Duodenal mucosa (tissue), 2 donors: ENCODE data around the gene DMKN.

Experiments used
- H3K27ac ChIP-seq: one replicate; pipeline ENCODE4 v1.7.0; 2013; ENCODE audit warnings: low read depth, low read length
- H3K27me3 ChIP-seq, 2 donors: one replicate each; pipeline ENCODE4 v1.7.0; 2013; ENCODE audit warnings: low read length in 2 of 2, control low read depth in 1 of 2; ENCODE audit not compliant: insufficient read depth in 2 of 2, control insufficient read depth in 1 of 2
- H3K36me3 ChIP-seq, 2 donors: one replicate each; pipeline ENCODE4 v1.7.0; 2013; ENCODE audit warnings: low read length in 2 of 2, control low read depth in 1 of 2; ENCODE audit not compliant: insufficient read depth in 2 of 2, control insufficient read depth in 1 of 2
- H3K4me1 ChIP-seq, 2 donors: one replicate each; pipeline ENCODE4 v1.7.0; 2013; ENCODE audit warnings: low read length in 2 of 2, control low read depth in 1 of 2; ENCODE audit not compliant: insufficient read depth in 2 of 2, control insufficient read depth in 1 of 2
- H3K4me3 ChIP-seq, 2 donors: one replicate each; pipeline ENCODE4 v1.7.0; 2013; ENCODE audit warnings: low read length in 2 of 2, low read depth in 1 of 2
- H3K9ac ChIP-seq, 2 donors: one replicate each; pipeline ENCODE4 v1.7.0; 2013; ENCODE audit warnings: low read length in 2 of 2, low read depth in 1 of 2
- H3K9me3 ChIP-seq, 2 donors: one replicate each; pipeline ENCODE4 v1.7.0; 2013; ENCODE audit warnings: low read length in 2 of 2, control low read depth in 1 of 2; ENCODE audit not compliant: control insufficient read depth in 1 of 2

Gene DMKN

DNA sequence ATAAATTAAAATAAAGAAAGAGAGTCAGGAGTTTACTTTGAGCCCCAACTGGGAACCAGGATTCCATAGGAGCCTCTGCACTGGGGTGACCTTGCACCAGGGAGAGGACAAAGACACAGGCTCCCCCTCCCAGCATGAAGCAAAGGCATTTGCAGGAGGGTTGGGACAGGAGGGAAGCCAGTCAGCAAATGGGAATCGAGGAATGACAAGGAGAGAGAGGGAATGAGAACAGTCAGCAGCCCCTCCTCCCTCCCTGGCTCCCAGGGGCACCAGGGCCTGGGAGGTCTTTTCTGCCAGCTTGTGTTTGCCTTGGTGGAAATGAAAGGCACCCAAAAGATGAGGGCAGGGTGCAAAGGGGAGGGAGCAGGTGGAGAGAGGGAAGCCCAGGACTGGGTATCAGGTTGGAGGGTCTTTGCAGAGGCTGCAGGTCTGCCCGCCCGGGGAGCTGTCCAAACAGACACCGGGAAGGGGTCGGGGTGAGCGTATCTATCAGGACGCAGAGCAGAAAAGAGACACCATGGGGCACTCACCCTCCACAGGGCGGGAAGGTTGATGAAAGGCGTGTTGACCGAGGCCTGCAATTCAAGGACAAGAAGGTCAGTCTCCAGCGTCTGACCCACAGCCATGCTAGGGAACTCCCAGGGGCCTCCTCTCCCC, 10.9 kb upstream of the DMKN start:
- Histone ChIP-seq H3K27me3 (peaks cover 0 to 11% of the 10 kb centered on the region in 2 donors), H3K4me1 (no peaks in the 10 kb centered on the region), H3K9ac (no peak overlapping the region), H3K36me3 (no peaks in the 10 kb centered on the region), H3K27ac (no peak overlapping the region), H3K4me3 (no peak overlapping the region), H3K9me3 (no peaks in the 10 kb centered on the region)

DNA sequence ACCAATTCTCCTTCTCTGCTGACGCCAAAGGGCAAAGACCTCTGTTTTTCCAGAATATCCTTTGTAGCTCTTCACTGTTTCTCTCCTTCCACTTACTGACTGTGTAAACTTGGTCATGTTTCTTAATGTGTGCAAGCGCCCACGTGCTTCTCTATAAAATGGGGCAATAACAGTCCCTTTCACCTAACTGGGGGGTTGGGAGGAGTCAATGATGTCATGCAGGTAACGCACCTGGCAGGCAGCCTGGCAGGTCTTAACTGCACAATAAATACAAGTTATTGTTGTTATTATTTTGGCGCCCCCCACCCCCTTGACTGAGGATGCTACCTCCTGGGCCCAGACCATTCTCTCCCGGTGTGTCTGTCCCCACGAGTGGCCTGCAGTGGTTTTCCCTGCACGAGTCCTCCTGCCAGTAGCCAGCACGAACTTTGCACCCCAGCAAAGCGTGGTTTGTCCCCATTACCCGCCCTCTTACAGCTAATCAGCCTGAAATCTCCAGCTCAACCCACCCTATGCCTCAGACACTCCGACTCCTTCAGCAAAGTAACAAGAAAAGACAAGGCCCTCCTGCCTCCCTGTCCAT, 9.4 kb upstream of the DMKN start:
- H3K36me3 ChIP-seq: no peaks in the 10 kb centered on the region
- no peaks in the 10 kb centered on the region for H3K9me3 ChIP-seq
- H3K27me3 ChIP-seq: peaks cover 0 to 12% of the 10 kb centered on the region in 2 donors
- H3K4me3 ChIP-seq: no peak overlapping the region
- H3K9ac ChIP-seq: no peak overlapping the region
- no peak overlapping the region for H3K27ac ChIP-seq
- no peaks in the 10 kb centered on the region for H3K4me1 ChIP-seq

DNA sequence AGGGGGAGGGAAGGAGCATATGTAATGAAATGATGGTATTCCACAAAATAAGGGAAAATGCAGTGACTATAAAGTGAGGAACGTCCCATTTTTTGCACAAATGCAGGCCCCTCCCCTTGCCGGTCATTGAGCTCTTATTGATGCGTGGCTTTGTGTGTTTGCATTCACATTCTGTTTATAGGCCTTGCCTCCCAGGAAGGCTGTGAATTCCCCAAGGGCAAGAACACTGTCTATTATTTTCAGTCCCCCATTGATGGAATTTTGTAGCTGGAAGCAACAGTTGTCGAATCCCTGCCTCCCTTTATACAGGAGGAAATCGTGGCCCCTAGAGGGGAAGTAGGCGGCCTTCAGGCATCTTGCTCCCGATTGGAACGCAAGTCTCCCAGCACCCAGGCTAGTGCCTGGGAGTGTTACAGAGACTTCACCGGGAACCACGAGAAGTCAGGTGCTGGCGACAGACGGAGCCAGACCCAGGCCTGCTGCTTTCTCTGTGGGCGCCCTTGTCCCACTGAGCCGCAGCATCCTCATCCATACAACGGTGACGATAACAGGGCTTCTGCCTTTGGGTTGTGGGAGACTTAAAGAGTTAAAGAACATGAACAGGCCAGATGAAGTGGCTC, 7.8 kb upstream of the DMKN start:
- Histone ChIP-seq H3K9me3 (no peaks in the 10 kb centered on the region), H3K27ac (no peak overlapping the region), H3K36me3 (no peaks in the 10 kb centered on the region), H3K4me1 (no peaks in the 10 kb centered on the region), H3K27me3 (peaks cover 0 to 8% of the 10 kb centered on the region in 2 donors), H3K9ac (no peak overlapping the region), H3K4me3 (no peak overlapping the region)

DNA sequence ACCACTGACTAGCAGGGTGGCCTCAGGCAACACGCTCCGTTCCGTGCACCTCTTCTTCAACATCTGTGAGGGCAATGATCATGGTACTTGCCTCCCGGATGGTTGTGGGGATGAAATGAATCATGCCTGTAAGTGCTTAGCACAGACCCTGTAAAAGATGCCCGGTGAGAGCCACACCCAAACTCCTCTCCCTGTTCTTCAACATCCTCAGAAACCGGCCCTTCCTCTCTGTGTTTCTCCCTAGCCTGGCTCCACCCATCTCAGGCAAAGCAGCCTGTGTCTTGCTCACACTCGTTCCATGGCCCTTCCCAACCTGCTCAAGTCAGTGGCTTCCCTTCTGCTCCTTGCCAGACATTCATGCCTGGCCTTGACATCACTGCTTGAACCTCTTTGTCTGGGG, 5.8 kb upstream of the DMKN start:
- Histone ChIP-seq H3K4me1 (no peaks in the 10 kb centered on the region), H3K9me3 (no peaks in the 10 kb centered on the region), H3K4me3 (no peak overlapping the region), H3K36me3 (no peaks in the 10 kb centered on the region), H3K27ac (no peak overlapping the region), H3K27me3 (peaks cover 0 to 8% of the 10 kb centered on the region in 2 donors), H3K9ac (no peak overlapping the region)

DNA sequence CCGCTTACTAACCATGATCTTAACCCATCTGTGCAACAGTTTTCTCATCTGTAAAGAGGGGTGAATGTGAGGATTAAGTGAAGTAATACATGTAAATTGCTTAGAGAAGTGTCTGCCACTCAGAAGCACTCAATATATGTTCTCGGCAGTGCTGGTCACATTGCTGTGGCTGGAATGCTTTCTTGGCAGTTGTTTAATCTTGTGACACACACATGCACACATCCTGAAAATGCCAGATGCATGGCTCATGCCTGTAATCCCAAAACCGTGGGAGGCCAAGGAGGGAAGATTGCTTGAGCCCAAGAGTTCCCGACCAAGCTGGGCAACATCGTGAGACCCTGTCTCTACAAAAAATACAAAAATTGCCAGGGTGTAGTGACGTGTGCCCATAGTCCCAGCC, 4.9 kb upstream of the DMKN start:
- H3K4me1 ChIP-seq: no peaks in the 10 kb centered on the region
- H3K4me3 ChIP-seq: no peak overlapping the region
- H3K27ac ChIP-seq: no peak overlapping the region
- no peaks in the 10 kb centered on the region for H3K36me3 ChIP-seq
- peaks cover 0 to 10% of the 10 kb centered on the region in 2 donors for H3K27me3 ChIP-seq
- H3K9me3 ChIP-seq: no peaks in the 10 kb centered on the region
- no peak overlapping the region for H3K9ac ChIP-seq

DNA sequence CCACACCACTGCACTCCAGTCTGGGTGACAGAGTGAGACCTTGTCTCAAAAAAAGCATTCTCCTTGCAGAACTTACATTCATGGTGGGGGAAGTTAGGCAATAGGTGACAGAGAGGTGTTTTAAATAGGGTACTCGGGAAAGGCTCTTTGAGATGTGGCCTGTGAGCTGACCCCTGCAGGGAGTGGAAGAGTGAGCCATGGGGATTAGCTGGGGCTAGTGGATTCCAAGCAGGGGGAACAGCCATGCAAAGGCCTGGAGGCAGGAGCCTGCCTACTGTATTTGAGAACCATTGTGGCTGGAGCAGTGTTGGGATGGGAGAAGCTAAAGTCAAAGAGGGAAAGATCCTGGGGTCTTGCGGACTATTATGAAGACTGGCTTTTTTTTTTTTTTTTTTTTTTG, 3.9 kb upstream of the DMKN start:
- Histone ChIP-seq H3K9ac (no peak overlapping the region), H3K27ac (no peak overlapping the region), H3K9me3 (no peaks in the 10 kb centered on the region), H3K4me1 (no peaks in the 10 kb centered on the region), H3K36me3 (no peaks in the 10 kb centered on the region), H3K4me3 (no peak overlapping the region), H3K27me3 (peaks cover 0 to 10% of the 10 kb centered on the region in 2 donors)

DNA sequence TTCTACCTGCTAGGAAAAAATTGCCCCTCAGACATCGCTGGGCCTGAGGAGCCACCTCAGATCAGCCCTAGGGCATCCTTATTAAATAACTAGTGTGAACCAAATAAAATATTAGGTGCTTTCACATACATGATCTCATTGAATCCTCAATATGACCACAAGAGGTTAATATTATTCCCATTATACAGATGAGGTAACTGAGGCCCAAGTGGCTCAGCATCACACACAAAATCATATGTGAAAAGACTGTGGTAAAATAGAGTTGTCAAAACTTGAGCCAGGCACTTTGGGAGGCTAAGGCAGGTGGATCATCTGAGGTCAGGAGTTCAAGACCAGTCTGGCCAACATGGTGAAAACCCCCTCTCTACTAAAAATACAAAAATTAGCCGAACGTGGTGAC, 2.9 kb upstream of the DMKN start:
- Histone ChIP-seq H3K9me3 (no peaks in the 10 kb centered on the region), H3K36me3 (no peaks in the 10 kb centered on the region), H3K9ac (no peak overlapping the region), H3K27me3 (peaks cover 0 to 10% of the 10 kb centered on the region in 2 donors), H3K27ac (no peak overlapping the region), H3K4me1 (no peaks in the 10 kb centered on the region), H3K4me3 (no peak overlapping the region)

DNA sequence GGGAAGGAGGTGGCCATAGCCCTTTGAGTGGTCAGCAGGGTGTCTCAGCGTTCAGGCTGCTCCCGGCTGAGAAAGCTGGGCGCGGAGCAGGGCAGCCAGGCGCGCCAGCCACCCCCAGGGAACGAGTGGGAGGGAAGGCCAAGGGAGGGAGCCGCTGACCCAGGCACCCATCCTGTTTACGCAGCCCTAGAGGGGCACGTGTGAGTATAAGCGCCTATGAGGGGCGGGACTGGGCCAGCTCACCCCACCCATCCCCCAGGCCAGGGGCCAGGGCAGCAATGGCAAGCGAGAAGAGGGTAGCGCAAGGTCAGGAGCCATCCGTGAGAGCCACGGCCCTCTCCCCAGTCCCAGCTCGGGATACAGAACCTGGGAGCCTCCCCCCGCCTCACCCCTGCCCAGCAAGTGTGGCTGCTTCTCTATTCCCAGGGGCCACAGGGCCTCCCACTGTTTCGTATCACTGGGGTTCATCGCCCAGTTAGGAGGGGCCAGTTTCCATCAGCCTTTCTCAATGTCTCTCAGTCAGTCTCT, 897 bp upstream of the DMKN start:
- Histone ChIP-seq H3K9me3 (no peaks in the 10 kb centered on the region), H3K9ac (no peak overlapping the region), H3K27ac (no peak overlapping the region), H3K4me1 (peaks cover 14% of the 10 kb centered on the region in 2 donors), H3K36me3 (no peaks in the 10 kb centered on the region), H3K27me3 (peaks cover 16 to 17% of the 10 kb centered on the region in 2 donors), H3K4me3 (no peak overlapping the region)

DNA sequence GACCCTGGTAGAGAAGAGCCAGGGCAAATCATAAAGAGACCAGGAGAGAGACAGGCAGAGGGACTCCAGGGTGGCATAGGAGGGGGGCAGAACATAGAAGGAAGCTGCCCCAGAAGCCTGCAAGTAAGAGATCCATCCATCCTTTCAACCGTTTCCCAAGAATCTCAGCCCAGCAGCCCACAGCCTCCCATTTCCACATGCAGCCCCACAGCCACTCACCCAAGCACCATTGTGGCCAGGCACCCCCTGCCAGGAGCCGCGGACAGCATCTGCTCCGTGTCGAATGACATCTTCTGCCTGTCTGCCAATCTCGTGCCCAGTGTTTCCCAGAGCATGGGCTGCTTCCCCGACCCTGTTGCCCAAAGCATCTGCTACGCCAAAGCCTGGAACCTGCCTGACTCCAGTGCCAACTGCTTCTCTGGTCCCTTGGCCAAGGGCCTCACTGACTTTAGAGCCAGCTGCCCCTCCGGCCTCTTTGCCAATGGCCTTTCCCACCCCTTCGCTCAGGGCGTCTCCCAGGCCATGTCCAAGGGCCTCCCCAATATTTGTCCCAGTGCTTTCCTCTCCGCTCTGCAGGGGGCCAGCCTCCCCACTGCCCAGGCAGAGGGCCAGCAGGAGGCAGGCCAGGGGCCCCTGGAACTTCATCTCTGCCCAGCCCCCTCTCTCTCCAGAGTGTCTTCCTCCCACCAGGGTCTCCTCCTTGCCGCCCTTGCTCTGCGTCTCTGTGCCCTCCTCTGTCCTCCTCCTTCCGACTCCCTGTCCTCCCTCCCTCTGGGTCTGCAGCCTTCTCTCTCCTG, 420 bp downstream of the DMKN start:
- peaks cover 16% of the 10 kb centered on the region in 2 donors for H3K4me1 ChIP-seq
- peaks cover 14 to 21% of the 10 kb centered on the region in 2 donors for H3K27me3 ChIP-seq
- H3K9me3 ChIP-seq: no peaks in the 10 kb centered on the region
- no peak overlapping the region for H3K4me3 ChIP-seq
- no peak overlapping the region for H3K27ac ChIP-seq
- no peaks in the 10 kb centered on the region for H3K36me3 ChIP-seq
- no peak overlapping the region for H3K9ac ChIP-seq

DNA sequence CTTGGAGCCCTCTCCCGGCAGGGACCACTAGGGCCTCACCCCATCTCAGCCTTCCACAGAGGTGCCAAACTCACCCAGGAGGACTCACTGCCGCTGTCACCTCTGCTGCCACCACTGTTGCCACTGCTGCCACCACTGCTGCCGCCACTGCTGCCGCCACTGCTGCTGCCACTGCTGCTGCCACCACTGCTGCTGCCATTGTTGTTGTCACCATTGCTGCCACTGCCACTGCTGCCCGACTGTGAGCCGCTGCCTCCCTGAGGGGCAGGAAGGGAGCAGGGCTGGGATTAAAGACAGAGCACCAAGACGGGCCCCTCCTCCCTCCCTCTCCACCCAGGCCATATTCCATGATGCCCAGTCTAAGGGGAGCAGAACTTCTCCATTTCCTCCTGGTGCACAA, 2.1 kb downstream of the DMKN start:
- Histone ChIP-seq H3K9me3 (no peaks in the 10 kb centered on the region), H3K4me1 (peaks cover 16% of the 10 kb centered on the region in 2 donors), H3K4me3 (no peak overlapping the region), H3K9ac (no peak overlapping the region), H3K27ac (no peak overlapping the region), H3K36me3 (no peaks in the 10 kb centered on the region), H3K27me3 (peaks cover 19 to 29% of the 10 kb centered on the region in 2 donors)
